ENCODE results near the gene ERC1. TPM values are rescaled to one million over a fixed set of nuclear protein-coding genes. Genes with fewer than 3 reads are reported as not detected.

The ERC1 gene
- total and polyA plus RNA-seq, 9 of the 15 experiments (the other 6 are each of a cell fraction or from before 2014, with no cell fraction given): 0.74 to 11.8 (median 4.8) TPM

DNA sequence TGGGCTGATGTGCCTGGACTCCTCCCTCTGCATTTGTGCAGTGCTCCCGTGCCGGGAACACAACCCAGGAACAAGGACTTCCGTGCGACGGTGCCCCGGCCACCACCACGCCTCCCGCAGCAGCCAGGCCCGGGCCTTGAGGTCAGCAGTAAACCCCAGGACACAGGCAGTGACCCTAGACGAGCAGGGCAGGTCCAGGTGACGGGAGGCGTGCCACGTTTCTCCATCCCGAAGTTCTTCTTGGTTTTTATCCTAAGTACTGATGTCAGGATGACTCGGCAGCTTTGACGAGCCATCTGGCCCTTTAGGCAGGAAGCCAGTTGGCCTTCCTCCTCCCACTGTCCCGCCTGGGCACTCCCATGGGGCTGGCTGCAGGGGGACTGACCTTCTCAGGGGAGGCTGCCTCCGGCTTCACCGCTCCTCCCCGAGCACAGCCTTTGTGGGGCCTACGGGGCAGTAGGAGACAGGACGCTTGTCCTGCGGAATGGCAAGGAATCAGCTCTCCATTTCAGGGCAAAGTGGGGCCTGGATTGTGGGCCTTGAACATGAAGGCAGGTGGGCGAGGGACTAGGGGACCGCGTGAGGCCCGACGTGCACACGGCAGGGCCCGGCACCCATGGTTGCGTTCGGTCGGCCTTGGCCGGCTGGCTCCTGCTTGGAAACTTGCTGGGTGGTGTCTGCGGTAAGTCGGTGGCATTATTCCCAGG lies 509.2 kb downstream of the ERC1 start:
- peak overlapping the region; percentile 88 for H2AFZ ChIP-seq (ENCODE audit: low read depth, low read length)
- BruUV-seq (replicated peaks): no TSS peak
- TF ChIP-seq, protein P1, sequence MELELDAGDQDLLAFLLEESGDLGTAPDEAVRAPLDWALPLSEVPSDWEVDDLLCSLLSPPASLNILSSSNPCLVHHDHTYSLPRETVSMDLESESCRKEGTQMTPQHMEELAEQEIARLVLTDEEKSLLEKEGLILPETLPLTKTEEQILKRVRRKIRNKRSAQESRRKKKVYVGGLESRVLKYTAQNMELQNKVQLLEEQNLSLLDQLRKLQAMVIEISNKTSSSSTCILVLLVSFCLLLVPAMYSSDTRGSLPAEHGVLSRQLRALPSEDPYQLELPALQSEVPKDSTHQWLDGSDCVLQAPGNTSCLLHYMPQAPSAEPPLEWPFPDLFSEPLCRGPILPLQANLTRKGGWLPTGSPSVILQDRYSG (tag; conservative IDR thresholded peaks at IDR 0.05; ENCODE audit: low read depth): 0 out of 2 replicates have a peak, but pooled peaks have one; percentile 21
- TF ChIP-seq MCM3 (IDR thresholded peaks at IDR 0.05) (no peak), CEBPG (CRISPR knock-in tag; IDR thresholded peaks at IDR 0.05) (peak; percentile 27; the same call in 1 of the 2 replicates), CEBPG (tag; conservative IDR thresholded peaks at IDR 0.05 in 1 of 2, IDR thresholded peaks at IDR 0.05 in 1 of 2) (no peak), CXXC5 (CRISPR knock-in tag; IDR thresholded peaks at IDR 0.05) (peak; percentile 67), FOXP1 (CRISPR knock-in tag; IDR thresholded peaks at IDR 0.05) (peak; percentile 91), PRPF4 (IDR thresholded peaks at IDR 0.05; ENCODE audit: insufficient read depth, low read depth, low read length, poor library complexity, severe bottlenecking) (no peak), ZNF717 (CRISPR knock-in tag; IDR thresholded peaks at IDR 0.05) (no peak), NR2C2 (CRISPR knock-in tag; IDR thresholded peaks at IDR 0.05) (no peak), NR2C2 (tag; IDR thresholded peaks at IDR 0.05) (peak; percentile 62), EP300 (IDR thresholded peaks at IDR 0.05; ENCODE audit: low read length) (peak; percentile 74), ZNF263 (CRISPR knock-in tag; IDR thresholded peaks at IDR 0.05; ENCODE audit: borderline replicate concordance) (peak; percentile 94), JUN (IDR thresholded peaks at IDR 0.05; ENCODE audit: borderline replicate concordance, low read depth, low read length) (0 out of 2 replicates have a peak, but pooled peaks have one; percentile 18), JUN (CRISPR knock-in tag; IDR thresholded peaks at IDR 0.05; ENCODE audit: borderline replicate concordance) (no peak)
- TF ChIP-seq, protein P2, sequence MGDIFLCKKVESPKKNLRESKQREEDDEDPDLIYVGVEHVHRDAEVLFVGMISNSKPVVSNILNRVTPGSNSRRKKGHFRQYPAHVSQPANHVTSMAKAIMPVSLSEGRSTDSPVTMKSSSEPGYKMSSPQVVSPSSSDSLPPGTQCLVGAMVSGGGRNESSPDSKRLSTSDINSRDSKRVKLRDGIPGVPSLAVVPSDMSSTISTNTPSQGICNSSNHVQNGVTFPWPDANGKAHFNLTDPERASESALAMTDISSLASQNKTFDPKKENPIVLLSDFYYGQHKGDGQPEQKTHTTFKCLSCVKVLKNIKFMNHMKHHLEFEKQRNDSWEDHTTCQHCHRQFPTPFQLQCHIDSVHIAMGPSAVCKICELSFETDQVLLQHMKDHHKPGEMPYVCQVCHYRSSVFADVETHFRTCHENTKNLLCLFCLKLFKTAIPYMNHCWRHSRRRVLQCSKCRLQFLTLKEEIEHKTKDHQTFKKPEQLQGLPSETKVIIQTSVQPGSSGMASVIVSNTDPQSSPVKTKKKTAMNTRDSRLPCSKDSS (IDR thresholded peaks at IDR 0.05; ENCODE audit: low read depth, partially characterized antibody): no peak
- TF ChIP-seq, protein P3, sequence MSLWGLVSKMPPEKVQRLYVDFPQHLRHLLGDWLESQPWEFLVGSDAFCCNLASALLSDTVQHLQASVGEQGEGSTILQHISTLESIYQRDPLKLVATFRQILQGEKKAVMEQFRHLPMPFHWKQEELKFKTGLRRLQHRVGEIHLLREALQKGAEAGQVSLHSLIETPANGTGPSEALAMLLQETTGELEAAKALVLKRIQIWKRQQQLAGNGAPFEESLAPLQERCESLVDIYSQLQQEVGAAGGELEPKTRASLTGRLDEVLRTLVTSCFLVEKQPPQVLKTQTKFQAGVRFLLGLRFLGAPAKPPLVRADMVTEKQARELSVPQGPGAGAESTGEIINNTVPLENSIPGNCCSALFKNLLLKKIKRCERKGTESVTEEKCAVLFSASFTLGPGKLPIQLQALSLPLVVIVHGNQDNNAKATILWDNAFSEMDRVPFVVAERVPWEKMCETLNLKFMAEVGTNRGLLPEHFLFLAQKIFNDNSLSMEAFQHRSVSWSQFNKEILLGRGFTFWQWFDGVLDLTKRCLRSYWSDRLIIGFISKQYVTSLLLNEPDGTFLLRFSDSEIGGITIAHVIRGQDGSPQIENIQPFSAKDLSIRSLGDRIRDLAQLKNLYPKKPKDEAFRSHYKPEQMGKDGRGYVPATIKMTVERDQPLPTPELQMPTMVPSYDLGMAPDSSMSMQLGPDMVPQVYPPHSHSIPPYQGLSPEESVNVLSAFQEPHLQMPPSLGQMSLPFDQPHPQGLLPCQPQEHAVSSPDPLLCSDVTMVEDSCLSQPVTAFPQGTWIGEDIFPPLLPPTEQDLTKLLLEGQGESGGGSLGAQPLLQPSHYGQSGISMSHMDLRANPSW (CRISPR knock-in tag; IDR thresholded peaks at IDR 0.05): no peak

More for the DNA sequence above, 509.2 kb downstream of the ERC1 start:
- peaks cover 14 to 46% of the 10 kb centered on the region in 2 experiments; a peak in 4 of 5 replicates for H3K4me1 ChIP-seq (replicated peaks in 1 of 2; ENCODE audit: control insufficient read depth in 2 of 2, insufficient read depth in 2 of 2, low read length in 2 of 2)
- H3K27me3 ChIP-seq (ENCODE audit: control insufficient read depth in 2 of 2, insufficient read depth in 2 of 2, low read length in 2 of 2): no peaks in the 10 kb centered on the region
- ATAC-seq (peak; percentile 97), FAIRE-seq (peak; percentile 99), DNase-seq (ENCODE audit: extremely low read depth in 1 of 4, low spot score in 3 of 4) (peak; percentile 83 to 91 (median 86))
- peak overlapping the region; percentile 24 for H3K4me3 ChIP-seq
- peak overlapping the region; percentile 77 for H3K4me2 ChIP-seq (ENCODE audit: insufficient read depth, low read length)
- H3K9ac ChIP-seq (ENCODE audit: insufficient read depth in 1 of 2, low read depth in 2 of 2, low read length in 2 of 2): peak overlapping the region; percentile 88 to 91
- H3K9me3 ChIP-seq (replicated peaks; ENCODE audit: control insufficient read depth, insufficient read depth, low read depth, low read length): no peaks in the 10 kb centered on the region; the same call in none of the 2 replicates
- WGBS (ENCODE audit: insufficient coverage, low coverage, missing lambda C conversion rate): 10% methylated on average over 23 of the region's 36 CpGs
- H3K27ac ChIP-seq (ENCODE audit: extremely low read depth, low read depth, low read length): peak overlapping the region; percentile 94
- intact Hi-C loops (cut with micrococcal nuclease) (no loop called here), in situ Hi-C loops (cut with MboI) (no loop called here)
- CTCF ChIA-PET (ENCODE audit: low intra/inter-chr PET ratio): no interaction called here
- H3K36me3 ChIP-seq (ENCODE audit: control insufficient read depth, insufficient read depth, low read length): no peaks in the 10 kb centered on the region
- no peaks in the 10 kb centered on the region for H4K20me1 ChIP-seq (replicated peaks; ENCODE audit: control insufficient read depth, insufficient read depth, low read length)
- H3K79me2 ChIP-seq (ENCODE audit: control insufficient read depth, insufficient read depth, low read length): peaks cover 5% of the 10 kb centered on the region; the same call in 1 of the 3 replicates
- POLR2A ChIA-PET: interaction anchor here (0.5 kb wide), 1 partner anchor 554 kb away, joined by 3 read pairs; no protein-coding TSS in a partner anchor
- H3K9me1 ChIP-seq (ENCODE audit: control insufficient read depth, insufficient read depth, low read length): no peaks in the 10 kb centered on the region

All from K562 (cell line).